ENCODE results near the gene SEC16A.

SEC16A gene

DNA sequence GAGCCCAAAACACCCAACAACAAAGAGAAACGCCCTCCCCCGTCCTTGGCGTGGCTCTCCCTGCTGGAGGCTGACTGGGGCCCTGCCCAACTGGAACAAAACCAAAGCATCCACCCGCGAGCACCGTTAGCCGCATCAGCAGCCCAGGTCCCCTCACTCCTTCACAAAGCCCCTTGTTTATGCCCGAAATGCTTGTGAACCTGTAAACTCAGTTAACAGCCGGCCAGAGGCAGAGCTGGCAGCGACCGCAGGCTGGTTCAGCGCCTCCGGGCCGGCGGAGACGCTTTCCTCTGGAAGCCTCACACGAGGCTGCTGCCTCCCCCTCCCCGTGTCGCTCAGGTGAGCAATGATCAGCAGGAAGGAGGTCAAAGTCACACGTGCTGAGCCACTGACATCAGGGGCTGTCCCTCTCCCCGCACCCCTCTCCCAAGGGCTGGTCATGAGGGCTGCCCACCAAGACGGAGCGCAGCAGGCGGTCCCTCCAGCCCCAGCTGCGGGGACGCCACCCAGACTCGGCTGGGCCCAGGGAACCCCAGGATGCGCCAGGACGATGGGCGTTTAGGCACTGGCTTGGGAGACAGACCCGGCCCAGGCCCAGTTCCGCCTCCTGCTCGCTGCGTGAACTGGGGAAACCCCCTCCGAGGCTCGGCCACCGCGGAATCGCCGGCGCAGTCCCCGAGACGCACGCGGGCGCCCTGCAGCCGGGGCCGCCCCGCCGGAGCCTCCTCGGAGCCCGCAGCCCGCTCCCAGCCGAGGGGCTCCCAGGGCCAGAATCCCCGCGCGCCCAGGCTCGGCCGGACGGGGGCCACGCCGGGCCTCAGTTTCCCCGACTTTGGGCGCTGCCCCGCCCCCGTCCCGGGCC lies 83.4 kb downstream of the SEC16A start:
- no peak for DNase-seq

DNA sequence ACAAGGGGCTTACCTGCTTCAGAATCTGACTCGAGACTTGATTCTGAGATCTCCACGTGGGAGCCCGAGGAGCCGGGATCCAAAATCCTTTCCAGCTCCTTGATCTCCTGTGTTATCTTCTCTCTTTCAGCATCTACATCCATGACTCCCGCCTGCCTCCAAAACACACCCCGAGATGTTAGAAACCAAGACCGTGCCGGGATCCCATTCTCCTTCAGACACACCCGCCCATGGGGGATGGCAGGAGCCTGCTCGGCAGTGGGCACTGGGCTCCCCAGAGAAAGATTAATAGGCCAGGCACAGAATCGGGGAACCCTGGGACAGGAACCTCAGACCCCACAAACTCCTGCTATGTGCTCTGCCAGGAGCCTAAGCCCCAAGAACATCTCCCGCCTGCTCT lies 84.6 kb downstream of the SEC16A start:
- DNase-seq, result no peak

DNA sequence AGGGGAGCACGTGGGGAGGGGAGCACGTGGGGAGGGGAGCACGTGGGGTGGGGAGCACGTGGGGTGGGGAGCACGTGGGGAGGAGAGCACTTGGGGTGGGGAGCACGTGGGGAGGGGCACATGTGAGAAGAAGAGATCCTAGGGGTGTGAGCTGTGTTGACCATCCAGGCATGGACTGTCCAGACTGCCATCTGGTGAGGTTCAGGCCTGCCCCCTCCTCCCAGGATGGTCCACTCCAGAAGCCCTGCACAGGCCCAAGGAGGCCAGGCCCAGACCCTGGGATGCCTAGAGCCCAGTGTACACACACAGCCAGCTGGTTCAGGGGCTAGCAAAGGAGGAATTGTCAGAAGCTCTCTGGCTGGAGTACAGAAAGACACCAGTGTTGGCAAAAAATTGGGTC lies 85.2 kb downstream of the SEC16A start:
- no peak for DNase-seq

DNA sequence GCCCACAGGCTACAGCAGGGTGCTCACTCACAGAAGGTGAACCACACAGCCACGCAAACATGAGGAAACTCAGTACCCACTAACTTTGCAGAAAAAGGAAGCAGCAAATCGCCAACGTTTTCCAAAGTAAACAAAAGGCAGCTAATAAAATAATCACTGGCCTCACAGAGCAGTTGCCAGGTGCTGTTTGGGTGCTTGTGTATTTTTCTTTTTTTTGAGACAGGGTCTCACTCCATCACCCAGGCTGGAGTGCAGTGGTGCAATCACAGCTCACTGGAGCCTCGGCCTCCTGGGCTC lies 86.7 kb downstream of the SEC16A start:
- DNase-seq, result no peak

DNA sequence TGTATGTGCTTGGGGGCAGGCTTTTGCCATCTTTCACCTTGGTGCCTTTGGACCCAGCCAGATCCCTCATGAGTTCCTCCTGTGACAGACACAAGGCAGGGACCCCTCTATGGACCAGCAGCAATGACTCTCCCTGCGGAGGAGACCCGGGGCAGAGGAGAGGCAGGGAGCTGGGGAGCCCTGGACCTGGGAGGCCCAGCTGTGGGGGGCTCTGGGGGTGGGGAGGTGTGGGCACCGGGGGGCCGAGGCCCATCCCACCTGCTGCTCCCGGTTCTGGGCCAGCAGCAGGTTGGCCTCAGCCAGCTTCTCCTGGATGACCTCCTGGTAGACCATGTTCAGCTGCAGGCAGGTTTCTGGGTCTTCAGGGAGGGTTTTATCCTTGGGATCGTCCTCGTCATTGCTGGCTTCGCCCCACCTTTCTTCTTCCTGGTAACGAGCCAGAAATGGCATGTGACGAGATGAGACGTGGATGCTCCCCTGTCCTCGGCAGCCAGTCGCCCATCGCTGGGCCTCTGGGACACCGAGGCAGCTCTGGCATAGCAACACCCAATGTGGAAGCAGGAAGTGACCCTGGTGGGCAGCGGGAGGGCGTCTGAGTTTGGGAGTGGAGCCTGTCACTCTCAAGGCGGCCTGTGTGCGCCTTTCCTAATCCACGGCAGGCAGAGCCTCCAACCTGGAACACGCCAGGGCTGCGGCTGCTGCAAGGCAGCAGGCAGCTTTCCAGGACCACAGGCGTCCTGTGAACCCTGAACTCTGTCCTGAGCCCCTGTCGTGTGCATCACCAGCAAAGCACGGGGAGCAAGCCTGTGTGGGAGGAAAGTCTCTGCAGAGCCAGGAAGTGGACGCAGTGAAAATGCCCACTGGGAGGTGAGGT lies 87.3 kb downstream of the SEC16A start:
- no peak for DNase-seq

DNA sequence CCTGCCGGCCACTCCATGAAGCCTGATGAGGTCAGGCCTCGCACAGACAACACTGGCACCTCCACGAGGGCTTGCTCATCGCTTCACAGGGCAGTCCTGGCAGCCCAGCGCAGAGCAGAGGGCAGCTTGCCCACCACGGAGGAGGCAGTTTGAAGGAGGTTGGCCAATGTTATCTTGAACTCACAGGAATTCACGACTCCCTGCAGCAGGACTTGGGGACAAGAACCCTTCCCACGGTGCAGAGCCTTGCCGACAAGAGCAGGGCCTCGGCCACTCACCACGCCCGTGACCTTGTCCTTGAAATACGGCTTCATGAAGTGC lies 87.9 kb downstream of the SEC16A start:
- DNase-seq, result no peak

DNA sequence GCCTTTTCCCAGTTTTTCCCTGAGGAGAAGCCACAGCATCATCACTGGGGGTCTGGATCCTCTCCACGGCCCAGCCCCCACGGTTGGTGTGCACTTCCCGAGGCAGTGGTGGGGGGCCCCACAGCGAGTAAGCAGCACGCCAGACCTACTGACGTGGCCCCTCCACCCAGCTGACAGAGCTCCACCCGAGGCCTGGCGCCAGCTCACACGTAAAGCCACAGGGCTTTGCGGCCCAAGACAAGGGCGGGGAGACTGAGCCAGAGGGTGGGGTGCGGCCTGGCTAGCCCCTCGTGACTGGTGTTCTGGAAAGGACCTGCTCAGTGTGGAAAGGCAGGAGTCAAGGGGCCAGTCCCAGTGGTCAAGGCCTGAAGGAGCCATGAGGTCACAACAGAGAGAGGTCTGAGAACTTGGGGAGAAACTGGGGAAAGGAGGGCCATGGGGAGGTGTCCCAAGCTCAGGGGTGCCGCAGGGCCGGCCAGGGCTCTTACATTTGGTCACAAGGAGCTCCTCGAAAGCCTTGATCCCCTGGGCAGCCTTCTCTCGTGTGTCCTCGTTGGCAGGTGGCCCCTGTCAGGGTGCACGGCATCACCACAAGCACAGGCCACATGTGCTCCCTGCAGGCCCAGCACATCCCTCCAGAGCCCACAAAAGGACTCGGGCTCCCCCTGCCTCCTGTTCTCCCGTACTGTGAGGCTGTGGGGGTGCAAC lies 88.4 kb downstream of the SEC16A start:
- no peak for DNase-seq

DNA sequence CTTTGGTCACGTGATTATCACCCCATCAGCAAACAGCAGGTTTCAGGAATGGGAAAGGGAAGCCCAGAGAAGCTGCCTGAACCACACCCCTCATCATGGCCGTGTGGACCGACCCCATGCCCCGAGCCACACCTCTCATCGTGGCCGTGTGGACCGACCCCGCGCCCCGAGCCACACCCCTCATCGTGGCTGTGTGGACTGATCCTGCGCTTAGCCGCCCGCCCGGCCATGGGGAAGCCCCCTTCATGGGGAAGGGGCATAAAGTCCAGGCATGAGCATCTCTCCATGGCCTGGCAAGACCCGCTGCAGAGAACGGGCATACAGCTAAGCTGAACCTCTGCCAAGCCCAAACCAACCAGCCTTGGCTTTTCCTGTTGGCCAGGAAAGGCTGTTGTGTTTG lies 89.3 kb downstream of the SEC16A start:
- DNase-seq, result no peak

DNA sequence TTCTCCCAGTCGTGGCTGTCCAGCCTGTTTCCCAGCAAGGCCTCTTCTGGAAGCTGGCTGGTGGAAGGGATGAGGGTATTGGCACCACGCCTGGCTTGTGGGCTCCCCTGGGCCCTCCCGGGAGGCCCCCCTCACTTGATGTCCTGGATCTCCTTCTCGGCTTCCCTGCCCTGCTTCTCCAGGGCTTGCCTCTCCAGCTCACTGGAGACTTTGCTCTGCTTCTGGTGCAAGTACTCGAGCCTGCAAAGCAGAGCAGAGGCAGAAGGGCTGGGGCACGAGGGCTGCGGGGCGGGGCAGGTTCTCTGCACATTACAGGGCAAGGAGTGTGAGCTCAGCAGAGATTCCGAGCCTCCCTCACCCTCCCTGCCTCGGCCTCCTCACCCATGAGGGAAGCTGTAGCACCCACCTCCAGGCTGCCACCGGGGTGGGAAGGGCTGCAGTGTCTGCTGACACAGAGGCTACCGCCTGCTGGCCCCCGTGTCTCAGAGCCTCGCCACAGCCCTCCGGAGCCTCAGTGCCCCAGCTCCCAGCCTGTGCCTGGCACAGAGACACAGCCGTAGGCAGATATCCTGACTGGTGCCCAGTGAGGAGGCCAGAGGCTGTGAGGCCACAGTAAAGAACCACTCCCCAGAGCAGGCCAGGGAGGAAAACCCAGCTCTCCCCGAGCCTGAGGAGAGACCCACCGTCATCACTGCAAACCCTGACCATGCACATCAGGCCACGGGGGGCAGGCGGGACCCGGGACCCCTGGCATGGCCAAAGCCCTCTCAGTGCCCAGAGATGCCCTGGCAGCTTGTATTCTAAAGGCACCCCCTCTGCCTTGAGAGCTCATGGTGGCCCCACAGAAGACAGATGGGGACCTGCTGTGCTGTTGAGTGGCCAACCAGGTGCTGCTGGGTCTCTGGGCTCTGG lies 90.0 kb downstream of the SEC16A start:
- DNase-seq, result no peak

DNA sequence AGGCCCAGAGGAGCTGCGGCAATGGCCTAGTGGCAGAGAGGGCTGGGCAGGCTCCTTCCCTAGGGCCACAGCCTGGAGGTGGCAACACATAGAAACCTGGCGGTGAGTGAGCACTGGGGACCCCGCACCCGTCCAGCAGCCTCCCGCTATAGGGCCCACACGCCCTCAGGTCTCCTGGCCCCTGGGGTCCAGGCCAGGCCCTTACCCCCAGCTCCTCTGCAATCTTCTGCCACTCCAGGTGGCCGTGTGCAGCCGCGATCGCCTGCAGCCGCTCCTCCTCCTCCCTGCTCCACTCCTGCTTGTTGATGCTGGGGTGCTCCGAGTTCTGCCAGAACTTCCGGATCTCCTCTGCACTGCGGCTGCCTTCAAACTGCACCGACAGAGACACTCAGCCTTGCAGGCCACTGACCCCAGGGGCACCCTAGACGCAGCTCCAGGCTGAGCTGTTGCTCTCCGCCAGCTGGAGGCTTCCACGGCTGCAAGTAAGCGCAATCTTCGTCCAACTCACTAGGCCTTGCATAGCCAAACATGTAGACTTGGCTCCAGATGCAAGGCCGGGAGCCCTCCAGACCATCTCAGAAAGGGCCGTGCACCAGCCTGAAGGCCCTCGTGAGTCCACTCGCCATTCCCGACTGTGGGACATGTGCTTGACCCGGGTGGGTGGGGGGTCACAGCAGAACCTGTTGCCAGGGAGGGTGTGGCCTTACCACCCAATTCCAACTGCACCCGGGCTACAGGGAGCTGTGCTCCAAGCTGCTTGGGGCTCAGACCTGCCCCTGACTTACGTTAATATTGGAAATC lies 90.9 kb downstream of the SEC16A start:
- no peak for DNase-seq
